C4-2B (cell line): ENCODE results near the gene ADCY9.

ENCODE experiments used
- H3K27ac ChIP-seq: fragments of 450-650 bp; 2 replicates; pipeline ENCODE4 v1.5.1; 2017
- ZFX ChIP-seq: fragments of 450-650 bp; IDR thresholded peaks from 2 replicates; pipeline ENCODE4 v1.6.1; 2017
- TF ChIP-seq, protein P1 (sequence below): fragments of 450-650 bp; conservative IDR thresholded peaks from 2 replicates; pipeline ENCODE4 v1.5.1; 2017; ENCODE audit warnings: mild to moderate bottlenecking

Gene ADCY9

DNA sequence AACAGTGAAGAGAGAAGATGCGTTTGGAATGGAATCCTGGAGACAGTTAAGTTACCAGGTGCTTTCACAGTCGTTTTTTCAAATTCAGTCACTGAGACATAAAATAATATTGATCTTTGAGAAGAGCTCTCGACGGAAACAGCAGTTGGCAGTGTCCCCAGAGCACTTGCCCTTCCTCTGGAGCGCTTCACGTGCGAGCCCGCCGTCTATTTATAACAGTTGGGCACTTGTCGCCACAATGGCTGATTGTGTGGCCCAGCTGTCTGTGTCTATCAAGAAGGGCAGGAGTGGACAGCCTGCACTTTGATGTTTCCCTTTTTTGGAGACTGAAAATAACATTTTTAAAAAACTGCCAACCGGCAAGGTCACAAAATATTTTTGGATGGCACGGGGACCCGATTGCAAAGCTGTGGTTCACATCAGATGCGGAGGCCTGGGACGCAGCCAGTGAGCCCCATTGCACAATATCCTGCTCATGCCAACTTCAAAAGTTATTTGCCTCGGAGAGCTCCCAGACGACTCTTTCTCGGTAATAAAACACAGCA is 62.9 kb downstream of the ADCY9 start:
- H3K27ac ChIP-seq, result peak overlapping the region; percentile 12; the same call in 1 of the 2 replicates
- TF ChIP-seq, protein P1, sequence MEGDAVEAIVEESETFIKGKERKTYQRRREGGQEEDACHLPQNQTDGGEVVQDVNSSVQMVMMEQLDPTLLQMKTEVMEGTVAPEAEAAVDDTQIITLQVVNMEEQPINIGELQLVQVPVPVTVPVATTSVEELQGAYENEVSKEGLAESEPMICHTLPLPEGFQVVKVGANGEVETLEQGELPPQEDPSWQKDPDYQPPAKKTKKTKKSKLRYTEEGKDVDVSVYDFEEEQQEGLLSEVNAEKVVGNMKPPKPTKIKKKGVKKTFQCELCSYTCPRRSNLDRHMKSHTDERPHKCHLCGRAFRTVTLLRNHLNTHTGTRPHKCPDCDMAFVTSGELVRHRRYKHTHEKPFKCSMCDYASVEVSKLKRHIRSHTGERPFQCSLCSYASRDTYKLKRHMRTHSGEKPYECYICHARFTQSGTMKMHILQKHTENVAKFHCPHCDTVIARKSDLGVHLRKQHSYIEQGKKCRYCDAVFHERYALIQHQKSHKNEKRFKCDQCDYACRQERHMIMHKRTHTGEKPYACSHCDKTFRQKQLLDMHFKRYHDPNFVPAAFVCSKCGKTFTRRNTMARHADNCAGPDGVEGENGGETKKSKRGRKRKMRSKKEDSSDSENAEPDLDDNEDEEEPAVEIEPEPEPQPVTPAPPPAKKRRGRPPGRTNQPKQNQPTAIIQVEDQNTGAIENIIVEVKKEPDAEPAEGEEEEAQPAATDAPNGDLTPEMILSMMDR, result no peak
- TF ChIP-seq ZFX, result no peak

DNA sequence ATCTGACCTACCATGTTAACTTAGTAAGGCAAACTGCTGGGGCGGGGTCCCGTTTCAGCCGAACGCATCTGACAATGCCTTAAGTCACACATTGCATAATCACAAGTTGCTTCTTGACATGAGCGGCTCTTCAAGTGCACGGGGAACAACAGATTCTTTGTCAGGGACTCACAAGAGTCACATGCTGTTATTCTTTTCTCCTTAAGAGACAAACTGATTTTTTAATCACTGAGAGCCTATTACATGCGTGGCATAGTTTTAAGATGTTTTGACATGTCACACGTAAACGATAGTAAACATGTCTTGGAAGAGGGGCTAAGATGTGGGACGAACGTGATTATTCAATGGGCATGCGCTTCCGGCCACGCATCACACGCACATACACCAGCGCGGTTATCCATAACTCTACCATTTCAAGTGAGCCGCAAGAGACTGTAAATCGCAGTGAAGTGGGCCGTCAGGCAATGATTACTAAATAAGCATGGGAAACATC is 63.4 kb downstream of the ADCY9 start:
- TF ChIP-seq, protein P1, result no peak
- no peak for TF ChIP-seq ZFX
- H3K27ac ChIP-seq, result 0 out of 2 replicates have a peak overlapping the region, but pooled peaks have one; percentile 12

DNA sequence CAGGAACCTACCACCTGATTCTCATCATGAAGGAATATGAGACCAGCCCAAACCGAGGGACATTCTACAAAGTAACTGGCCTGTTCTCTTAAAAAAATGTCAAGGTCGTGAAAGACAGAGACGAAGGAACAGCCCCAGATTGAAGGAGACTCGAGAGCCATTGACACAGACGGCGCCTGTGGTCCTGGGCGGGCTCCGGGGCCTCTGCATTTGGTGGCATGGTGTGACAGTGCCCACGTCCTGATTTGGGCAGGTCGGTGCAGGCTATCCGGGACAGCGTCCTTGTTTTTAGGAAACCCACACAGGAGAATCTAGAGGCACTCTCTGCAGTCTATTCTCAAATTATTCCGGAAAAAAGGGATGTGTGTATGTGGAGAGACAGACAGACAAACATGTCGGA is 64.1 kb downstream of the ADCY9 start:
- H3K27ac ChIP-seq, result no peak overlapping the region
- no peak for TF ChIP-seq ZFX
- TF ChIP-seq, protein P1, result no peak

DNA sequence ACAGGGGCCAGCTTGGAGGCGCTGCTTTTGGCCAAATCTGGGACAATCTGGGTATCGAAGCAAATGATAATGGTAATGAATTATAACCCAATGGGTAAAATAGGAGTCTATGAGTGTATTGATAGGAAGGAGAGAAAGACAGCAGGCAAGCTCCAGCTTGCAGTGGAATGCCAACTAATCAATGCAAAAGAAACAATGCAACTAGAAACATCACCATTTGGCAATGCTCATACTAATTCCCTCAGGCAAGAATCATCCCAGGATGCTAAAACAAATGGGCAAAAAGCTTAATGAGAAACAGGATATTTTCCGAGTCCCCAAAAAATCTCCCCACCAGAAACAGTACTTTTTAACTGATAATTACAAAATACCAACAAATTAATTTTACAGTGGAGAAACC is 64.7 kb downstream of the ADCY9 start:
- H3K27ac ChIP-seq, result no peak overlapping the region
- no peak for TF ChIP-seq ZFX
- TF ChIP-seq, protein P1, result no peak

DNA sequence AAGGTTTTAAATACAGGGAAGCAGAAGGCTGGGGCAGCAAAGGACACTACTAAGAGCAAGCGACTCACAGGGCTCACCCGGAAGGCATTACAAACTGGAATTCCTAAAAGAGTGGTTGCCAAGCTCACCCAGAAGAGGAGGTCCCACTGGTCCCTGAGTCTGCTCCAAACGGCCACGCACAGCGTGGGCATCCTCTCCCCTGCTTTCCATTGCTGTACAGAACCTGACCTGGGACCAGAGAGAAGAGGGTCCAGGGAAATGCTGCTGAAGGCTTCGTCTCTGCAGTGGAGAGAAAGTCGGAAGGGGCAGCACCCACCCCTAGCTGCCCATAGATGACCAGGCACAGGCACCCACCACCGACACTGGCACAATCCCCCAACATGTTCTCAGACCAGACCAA is 67.2 kb downstream of the ADCY9 start:
- TF ChIP-seq, protein P1, result no peak
- no peak for TF ChIP-seq ZFX
- no peak overlapping the region for H3K27ac ChIP-seq

DNA sequence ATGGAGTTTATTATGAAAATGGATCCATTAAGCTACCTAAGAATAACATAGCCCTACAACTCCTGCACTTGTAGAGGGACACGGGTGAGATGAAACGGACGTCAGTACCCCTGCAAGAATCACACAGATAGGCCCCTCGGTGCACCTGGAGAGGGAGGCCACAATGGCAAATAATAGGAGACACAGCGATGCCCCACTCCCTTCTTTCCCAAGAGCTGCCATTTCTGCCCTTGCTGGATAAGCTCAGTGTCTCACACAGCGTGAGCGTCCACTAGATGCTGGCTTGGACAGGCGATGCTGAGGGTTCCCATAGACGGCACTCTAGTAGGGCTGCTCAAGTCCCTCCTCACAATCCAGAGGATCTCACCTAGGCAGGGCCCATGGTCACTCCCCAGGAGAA is 67.8 kb downstream of the ADCY9 start:
- H3K27ac ChIP-seq, result no peak overlapping the region
- TF ChIP-seq, protein P1, result no peak
- no peak for TF ChIP-seq ZFX

DNA sequence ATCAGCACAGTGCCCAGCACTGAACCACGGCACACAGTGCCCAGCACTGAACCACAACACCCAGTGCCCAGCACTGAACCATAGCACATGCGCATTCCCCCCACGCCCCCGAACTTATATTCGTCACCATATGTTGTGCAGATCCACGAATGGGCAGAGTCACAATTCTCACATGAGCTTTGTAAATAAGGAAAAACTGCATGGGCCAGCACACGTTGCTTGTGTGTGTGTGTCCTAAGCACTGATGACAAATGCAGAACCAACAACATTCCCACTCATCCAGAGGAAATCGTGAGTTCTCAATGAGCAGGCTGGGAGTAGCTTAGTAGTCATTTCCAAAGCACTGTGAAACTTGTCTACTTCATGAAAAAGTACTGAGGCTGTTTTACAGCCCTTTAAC is 70.0 kb downstream of the ADCY9 start:
- H3K27ac ChIP-seq, result peak overlapping the region; percentile 55; the same call in 1 of the 2 replicates
- TF ChIP-seq, protein P1, result no peak
- TF ChIP-seq ZFX, result no peak

DNA sequence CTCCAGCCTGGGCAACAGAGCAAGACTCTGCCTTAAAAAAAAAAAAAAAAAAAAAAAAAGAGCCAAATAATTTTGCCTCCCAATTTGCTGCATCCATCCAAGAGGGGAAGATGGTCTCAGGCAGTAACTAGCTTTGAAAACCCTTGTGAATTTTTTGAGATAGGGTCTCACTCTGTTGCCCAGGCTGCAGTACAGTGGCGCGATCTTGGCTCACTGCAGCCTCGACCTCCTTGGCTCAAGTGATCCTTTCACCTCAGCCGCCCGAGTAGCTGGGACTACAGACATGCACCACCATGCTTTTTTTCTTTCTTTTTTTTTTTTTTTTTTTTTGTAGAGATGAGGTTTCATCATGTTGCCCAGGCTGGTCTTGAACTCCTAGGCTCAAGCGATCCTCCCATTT is 70.7 kb downstream of the ADCY9 start:
- H3K27ac ChIP-seq, result peak overlapping the region; percentile 55
